Rectal smooth muscle tissue (tissue), 1 donor: ENCODE measurements around the gene UBN1.

Experiments
- H3K27ac ChIP-seq: one replicate; pipeline ENCODE4 v1.7.0; 2013; ENCODE audit warnings: low read depth, low read length, inconsistent platforms
- H3K27me3 ChIP-seq: one replicate; pipeline ENCODE4 v1.7.0; 2013; ENCODE audit warnings: low read length; ENCODE audit not compliant: control insufficient read depth, insufficient read depth
- H3K36me3 ChIP-seq: one replicate; pipeline ENCODE4 v1.7.0; 2013; ENCODE audit warnings: low read length; ENCODE audit not compliant: control insufficient read depth, insufficient read depth
- H3K4me1 ChIP-seq: one replicate; pipeline ENCODE4 v1.7.0; 2013; ENCODE audit warnings: low read length; ENCODE audit not compliant: control insufficient read depth, insufficient read depth
- H3K4me3 ChIP-seq: one replicate; pipeline ENCODE4 v1.7.0; 2013; ENCODE audit warnings: low read length
- H3K9ac ChIP-seq: one replicate; pipeline ENCODE4 v1.7.0; 2013; ENCODE audit warnings: low read length

Gene UBN1

DNA sequence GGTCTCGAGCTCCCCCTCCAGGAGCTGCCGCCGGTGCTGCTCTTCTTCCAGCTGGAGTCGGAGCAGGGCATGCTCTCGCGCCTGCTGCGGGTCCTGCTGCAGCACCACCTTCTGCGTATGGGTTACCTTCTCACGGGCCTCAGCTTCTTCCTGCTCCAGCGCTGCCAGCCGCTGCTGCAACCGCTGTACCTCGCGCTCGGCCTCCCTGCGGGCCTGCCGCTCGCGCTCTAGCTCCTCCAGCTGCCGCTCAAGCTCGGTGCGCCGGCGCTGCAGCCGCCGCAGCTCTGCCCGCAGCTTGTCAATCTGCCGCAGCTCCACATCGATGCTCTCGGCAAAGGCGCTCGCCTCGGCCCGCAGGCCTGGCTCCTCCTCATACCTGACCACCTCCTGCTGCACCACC is 36.9 kb downstream of the UBN1 start:
- Histone ChIP-seq H3K4me3 (no peak overlapping the region), H3K27me3 (no peaks in the 10 kb centered on the region), H3K27ac (no peak overlapping the region), H3K4me1 (peaks cover 3% of the 10 kb centered on the region), H3K36me3 (peaks cover 43% of the 10 kb centered on the region), H3K9ac (no peak overlapping the region)

DNA sequence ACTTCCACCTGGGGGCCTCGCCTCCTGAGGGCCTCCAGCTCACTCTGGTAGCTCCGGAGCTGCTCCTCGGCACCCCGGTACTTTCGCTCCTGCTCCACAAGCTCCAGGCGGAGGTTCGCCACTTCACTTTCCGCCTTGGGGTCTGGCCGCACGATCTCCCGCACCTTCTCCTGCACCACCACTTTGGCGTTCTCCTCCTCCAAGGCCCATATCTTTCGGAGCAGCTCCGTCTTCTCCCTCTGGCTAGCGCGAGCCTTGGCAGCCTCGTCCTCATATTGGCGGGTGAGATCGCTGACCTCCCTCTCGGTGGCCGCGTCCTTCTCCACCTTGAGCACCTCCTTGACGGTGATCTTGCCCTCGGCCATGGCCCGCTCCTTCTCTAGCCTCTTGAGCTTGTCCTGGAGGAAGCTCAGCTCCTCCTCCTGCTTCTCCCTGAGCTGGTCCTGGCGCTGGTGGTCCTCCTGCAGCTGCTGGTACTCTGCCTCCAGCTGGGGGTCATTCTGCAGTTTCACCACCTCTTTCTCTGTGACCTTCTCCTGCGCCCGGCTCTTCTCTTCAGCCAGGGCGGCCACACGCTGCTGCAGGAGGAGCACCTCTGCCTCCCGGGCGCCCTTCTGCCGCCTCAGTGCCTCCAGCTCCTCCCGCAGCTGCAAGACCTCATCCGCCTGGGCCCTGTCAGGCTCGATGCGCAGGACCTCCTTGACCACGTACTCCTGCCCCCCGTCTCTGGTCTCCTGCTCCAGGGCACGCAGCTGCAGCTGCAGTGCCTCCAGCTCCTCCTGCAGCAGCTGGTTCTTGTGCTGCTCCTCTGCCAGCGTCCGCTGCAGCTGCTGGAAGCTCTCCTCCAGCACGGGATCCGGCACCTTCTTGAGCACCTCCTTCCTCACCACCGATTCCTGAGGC is 37.9 kb downstream of the UBN1 start:
- peaks cover 3% of the 10 kb centered on the region for H3K4me1 ChIP-seq
- peaks cover 36% of the 10 kb centered on the region for H3K36me3 ChIP-seq
- no peaks in the 10 kb centered on the region for H3K27me3 ChIP-seq
- no peak overlapping the region for H3K4me3 ChIP-seq
- no peak overlapping the region for H3K27ac ChIP-seq
- H3K9ac ChIP-seq: no peak overlapping the region

DNA sequence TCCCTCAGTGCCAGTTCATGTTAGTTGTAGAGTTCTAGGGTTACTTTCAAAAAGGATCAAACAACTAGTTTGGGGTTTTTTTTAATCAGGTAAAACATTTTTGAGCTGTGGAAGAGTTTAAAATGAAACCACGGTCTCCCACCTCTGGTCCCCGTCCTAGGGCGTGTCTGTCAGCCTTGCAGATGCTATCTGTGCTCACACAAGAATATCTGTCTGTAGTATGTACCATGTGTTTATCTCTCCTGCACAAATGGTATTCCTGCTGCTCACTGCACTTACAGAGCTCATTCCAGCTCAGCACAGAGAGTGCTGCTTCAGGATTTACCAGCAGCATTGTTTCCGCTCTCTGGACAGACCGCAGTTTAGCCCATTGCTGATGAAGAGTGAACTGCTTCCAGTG is 38.9 kb downstream of the UBN1 start:
- no peaks in the 10 kb centered on the region for H3K27me3 ChIP-seq
- H3K4me1 ChIP-seq: peaks cover 3% of the 10 kb centered on the region
- no peak overlapping the region for H3K4me3 ChIP-seq
- H3K27ac ChIP-seq: no peak overlapping the region
- no peak overlapping the region for H3K9ac ChIP-seq
- H3K36me3 ChIP-seq: peaks cover 30% of the 10 kb centered on the region

DNA sequence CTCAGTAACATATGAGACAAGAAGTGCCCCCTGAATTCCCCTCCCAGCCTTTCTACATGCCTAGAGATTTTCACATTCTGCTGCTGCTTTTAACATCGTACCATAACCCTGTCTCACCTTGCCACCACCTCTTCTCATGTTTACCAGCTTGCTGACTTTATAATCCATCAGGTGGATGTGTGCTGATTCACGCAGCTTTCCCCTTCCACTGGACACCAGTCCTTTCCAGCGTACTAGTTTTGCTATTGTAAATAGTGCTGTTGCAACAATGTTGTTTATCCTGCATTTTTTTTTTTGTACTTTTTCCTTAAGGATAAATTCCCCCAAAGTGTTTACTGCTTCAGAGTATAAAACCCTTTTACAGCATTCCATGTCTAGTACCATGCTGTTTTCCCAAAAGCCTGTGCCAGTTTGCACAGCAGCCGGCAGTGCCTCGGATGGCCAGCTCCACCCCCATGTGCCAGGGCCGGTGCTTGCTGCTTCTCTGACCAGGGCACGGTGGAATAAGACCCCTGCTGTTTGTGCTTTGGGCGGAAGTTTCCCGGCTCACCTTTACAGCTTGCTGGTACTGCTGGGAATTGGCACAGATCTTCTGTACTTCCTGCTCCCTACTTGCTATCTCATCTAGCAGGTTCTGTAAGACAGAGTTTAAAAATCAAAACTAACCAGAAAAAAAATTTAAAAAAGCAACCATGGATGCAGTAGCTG is 41.3 kb downstream of the UBN1 start:
- no peak overlapping the region for H3K4me3 ChIP-seq
- H3K4me1 ChIP-seq: no peaks in the 10 kb centered on the region
- no peaks in the 10 kb centered on the region for H3K27me3 ChIP-seq
- H3K9ac ChIP-seq: no peak overlapping the region
- H3K27ac ChIP-seq: no peak overlapping the region
- peaks cover 23% of the 10 kb centered on the region for H3K36me3 ChIP-seq

DNA sequence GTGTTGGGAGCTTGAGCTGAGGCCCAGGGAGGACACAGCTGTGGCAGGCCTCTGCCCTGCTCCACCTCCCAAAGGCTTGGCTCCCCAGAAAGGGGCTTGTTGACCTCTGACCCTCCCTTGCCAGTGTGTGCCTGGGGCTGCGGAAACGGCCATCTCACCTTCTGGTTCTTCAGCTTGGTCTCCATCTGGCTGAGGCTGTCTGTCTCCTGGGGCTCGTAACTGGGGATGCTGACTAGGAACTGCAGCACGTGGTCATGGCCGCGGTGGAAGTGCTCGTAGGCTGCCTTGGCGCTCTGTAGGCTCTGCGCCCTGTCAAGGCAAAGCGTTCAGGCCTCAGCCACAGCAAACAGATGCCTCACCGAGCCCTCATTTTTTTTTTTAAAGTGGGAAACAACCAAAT is 42.7 kb downstream of the UBN1 start:
- Histone ChIP-seq H3K9ac (no peak overlapping the region), H3K27ac (no peak overlapping the region), H3K36me3 (peaks cover 15% of the 10 kb centered on the region), H3K4me3 (no peak overlapping the region), H3K4me1 (no peaks in the 10 kb centered on the region), H3K27me3 (no peaks in the 10 kb centered on the region)

DNA sequence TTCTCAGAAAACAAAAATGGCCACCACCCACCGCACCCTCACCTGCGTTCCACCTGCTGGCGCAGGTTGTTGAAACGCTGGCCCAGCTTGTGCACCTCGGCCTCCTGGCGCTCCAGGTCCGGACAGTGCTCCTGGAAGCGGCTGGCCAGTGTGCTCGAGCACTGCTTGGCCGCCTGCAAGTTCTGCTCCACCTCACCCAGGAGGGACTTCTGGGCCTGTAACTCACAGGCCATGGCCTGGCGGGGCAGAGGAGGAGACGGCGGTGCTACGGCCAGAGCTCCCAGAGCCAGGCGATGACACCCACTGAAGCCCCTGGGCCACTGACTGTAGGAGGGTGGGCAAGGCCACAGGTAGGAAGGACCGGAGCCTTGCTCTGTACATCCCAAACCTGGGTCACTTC is 43.4 kb downstream of the UBN1 start:
- Histone ChIP-seq H3K27me3 (no peaks in the 10 kb centered on the region), H3K4me3 (no peak overlapping the region), H3K4me1 (no peaks in the 10 kb centered on the region), H3K9ac (no peak overlapping the region), H3K27ac (no peak overlapping the region), H3K36me3 (peaks cover 12% of the 10 kb centered on the region)

DNA sequence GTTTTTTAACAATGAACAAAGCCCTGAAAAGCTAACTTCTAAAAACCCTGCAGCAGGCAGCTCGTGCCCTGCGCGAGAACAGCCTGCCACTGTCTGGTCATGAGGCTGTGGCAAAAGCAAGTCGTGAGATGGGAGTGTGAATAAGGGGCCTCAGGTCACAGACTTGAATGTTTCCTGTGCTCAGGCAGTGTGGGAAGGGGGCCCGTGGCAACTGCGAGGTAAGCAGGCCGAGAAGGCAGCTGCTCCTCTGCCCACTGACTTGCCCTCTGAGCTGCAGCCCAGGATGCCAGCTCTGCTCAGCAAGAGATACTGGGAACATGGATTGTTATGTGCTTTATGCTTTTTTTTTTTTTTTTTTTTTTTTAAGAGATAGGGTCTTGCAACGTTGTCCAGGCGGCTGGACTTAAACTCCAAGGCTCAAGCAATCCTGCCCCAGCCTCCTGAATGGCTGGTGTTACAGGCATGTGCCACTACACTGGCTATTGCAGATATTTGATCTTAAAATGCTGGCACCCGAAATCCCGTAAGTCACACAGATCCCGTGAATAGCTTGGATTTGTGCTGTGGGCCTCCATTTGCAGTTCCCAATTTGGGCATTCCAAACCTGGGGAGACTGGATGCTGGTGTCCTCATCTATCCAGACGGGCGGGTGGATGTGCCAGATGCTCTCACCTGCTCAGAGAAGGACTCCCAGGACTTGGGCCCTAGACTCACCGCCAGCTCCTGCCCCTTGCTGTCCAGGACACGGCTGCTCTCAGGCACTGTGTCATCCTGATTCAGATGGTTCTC is 44.0 kb downstream of the UBN1 start:
- no peak overlapping the region for H3K4me3 ChIP-seq
- peaks cover 9% of the 10 kb centered on the region for H3K36me3 ChIP-seq
- no peak overlapping the region for H3K9ac ChIP-seq
- H3K27me3 ChIP-seq: no peaks in the 10 kb centered on the region
- H3K4me1 ChIP-seq: no peaks in the 10 kb centered on the region
- no peak overlapping the region for H3K27ac ChIP-seq

DNA sequence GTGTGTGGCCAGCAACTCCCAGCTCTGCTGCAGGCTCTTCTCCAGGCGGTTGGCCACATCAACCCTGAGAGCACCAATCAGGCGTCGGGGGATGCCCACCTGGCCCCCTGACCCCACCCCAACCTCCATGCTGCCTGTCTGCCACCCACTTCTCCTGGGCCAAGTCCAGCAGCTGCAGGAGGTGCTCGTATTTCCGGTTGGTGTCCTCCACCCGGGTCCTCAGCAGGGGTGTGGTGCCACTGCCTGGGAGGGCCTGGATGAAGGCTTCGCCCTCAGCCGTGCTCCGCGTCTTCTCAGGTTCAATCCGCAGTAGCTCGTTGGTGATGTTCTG is 44.6 kb downstream of the UBN1 start:
- Histone ChIP-seq H3K9ac (no peak overlapping the region), H3K4me3 (no peak overlapping the region), H3K4me1 (no peaks in the 10 kb centered on the region), H3K27me3 (no peaks in the 10 kb centered on the region), H3K27ac (no peak overlapping the region), H3K36me3 (peaks cover 8% of the 10 kb centered on the region)

DNA sequence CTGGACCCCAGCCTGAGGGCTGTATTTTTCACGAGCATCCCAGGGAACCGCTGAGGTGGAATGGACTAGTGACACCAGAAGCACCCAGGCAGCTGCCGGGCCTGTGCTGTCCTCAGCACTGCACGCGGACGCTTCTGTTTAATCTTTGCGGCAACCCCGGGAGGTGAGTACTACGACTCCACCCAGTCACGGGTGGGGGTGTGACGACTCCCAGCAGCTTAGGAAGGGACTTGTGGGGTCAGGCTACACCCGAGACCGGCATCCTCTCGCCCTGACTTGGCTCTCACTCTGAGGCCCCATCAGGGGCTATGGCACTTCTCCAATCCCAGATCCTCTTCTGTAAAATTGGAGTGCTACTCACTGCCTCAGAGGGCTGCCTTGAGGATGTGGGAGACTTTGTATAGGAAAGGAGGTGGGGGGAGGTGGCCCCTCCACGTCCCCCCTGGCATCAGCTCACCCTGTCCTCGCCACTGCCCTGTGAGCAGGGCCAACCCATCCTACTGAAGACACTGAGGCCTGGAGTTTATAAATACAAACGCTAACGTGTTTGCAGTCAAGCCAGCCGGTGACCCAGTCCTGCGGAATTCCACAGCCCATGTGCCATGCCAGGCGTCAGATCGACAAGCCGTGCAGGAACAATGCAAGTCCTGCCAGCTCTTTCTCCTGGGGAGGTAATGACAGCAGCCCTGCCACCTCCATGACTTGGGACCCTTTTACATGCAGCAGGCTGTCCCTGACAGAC is 45.3 kb downstream of the UBN1 start:
- Histone ChIP-seq H3K36me3 (peaks cover 8% of the 10 kb centered on the region), H3K4me1 (no peaks in the 10 kb centered on the region), H3K27me3 (no peaks in the 10 kb centered on the region), H3K27ac (no peak overlapping the region), H3K4me3 (no peak overlapping the region), H3K9ac (no peak overlapping the region)

DNA sequence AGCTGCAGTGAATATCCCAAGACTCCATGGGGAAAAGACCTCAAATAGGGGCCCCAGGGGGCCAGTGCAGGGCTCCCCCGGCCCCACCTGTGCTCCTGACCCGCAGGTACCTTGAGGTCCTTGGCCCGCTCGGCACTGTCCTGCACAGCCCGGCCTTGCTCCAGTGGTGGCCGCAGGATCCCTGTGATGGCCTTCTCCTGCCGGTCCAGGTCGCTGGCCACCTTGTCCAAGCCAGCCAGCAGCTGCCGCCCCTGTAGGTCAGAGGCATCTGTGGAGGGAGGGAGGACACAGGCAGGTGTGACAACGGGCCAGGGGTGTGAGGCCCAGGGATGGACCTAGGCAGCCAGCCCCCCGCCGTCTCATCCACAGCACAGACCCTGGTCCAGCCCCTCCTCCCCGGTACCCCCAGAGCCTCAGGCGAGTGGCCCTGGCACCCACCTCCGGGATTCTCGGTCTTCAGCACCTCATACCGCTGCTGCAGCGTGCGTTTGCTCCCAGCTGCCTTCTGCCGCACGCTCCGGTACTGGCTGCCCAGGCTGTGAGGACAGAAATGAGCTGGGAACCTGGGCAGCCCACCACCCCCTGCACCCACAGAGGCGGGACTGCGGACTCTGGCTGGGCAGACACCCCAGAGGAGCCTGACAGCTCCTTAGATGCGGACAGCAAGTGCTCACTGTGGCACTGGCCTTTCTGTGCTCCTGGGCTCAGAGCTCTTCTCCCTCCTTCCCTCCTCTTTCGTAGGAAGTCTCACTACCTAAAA is 46.0 kb downstream of the UBN1 start:
- Histone ChIP-seq H3K9ac (no peak overlapping the region), H3K27me3 (no peaks in the 10 kb centered on the region), H3K4me1 (no peaks in the 10 kb centered on the region), H3K27ac (no peak overlapping the region), H3K36me3 (peaks cover 3% of the 10 kb centered on the region), H3K4me3 (no peak overlapping the region)

DNA sequence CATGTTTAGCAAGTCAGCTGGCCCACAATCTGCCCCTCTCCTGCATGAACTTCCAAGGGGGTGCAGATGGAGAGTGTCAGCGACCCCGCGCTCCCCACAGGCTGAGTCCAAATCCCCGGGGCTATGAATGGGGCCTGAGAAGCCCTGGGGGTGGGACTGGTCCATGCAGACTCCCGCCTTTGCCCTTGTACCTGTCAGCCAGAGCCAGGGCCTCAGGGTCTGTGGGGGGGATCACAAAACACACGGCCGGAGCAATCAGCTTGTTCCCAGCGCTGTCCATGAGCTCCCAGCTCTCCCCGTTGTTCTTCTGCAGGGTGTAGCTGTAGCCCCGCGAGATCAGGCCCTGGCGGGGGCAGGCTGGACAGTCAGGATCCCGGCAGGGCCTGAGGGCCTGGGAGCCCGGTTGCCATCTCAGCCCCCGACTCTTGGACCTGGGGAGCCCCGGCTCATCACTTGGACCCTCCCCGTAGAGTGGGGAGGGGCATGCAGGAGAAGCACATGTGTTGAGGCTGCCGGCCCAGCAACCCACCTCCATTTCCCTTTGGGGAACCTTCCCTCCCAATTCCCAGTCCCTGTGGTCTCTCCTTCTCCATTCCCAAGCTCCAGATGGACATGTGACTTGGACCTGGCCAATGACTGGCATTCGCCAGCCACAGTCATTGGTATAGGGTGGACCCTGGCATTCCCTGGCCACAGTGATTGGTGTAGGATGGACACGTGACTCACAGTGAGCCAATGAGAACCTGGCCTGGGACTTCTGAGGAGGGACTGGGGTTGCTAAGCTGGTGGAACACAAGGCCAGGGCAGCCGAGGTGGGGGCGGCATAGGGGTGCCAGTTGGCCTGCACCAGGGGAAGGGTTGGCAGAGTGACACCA is 47.2 kb downstream of the UBN1 start:
- H3K9ac ChIP-seq: no peak overlapping the region
- H3K27me3 ChIP-seq: no peaks in the 10 kb centered on the region
- H3K27ac ChIP-seq: no peak overlapping the region
- no peaks in the 10 kb centered on the region for H3K4me1 ChIP-seq
- H3K36me3 ChIP-seq: peaks cover 3% of the 10 kb centered on the region
- no peak overlapping the region for H3K4me3 ChIP-seq
